Measurements from ENCODE around the gene HOXA5. TPM values are rescaled to one million over a fixed set of nuclear protein-coding genes. Genes with fewer than 3 reads are reported as not detected.

The HOXA5 gene
- total RNA-seq, 1 experiment from 2014 or later, result 6.7 TPM

GRCh38 chr7:27116031-27116961, 27.2 kb downstream of the HOXA5 start:
- Histone ChIP-seq H3K9me3 (ENCODE audit: control insufficient read depth in 1 of 2, insufficient read depth in 1 of 2, low read depth in 1 of 2, low read length in 2 of 2) (no peaks in the 10 kb centered on the region), H3K9ac (ENCODE audit: low read length) (peak overlapping the region; percentile 72), H3K9me2 (ENCODE audit: insufficient read depth) (no peaks in the 10 kb centered on the region), H3K27ac (ENCODE audit: low read depth, low read length) (peak overlapping the region; percentile 87; the same call in 1 of the 2 replicates), H3K79me2 (ENCODE audit: insufficient read depth, low read length) (peaks cover 20% of the 10 kb centered on the region), H3K4me2 (ENCODE audit: low read length) (peak overlapping the region; percentile 92), H3K36me3 (ENCODE audit: control insufficient read depth in 1 of 2, insufficient read depth in 2 of 2, low read length in 2 of 2) (no peaks in the 10 kb centered on the region), H3K4me3 (replicated peaks in 1 of 2; ENCODE audit: low read depth in 1 of 2, low read length in 2 of 2) (peak overlapping the region; percentile 47 to 60; a peak in 2 of 4 replicates), H4K20me1 (ENCODE audit: insufficient read depth) (no peaks in the 10 kb centered on the region), H2AFZ (ENCODE audit: low read depth, low read length, poor library complexity, severe bottlenecking) (no peak overlapping the region), H3K27me3 (ENCODE audit: insufficient read depth, low read length) (peaks cover 10% of the 10 kb centered on the region; the same call in 1 of the 2 replicates), H3K4me1 (ENCODE audit: control insufficient read depth in 1 of 2, insufficient read depth in 2 of 2, low read length in 2 of 2) (peaks cover 59 to 84% of the 10 kb centered on the region in 2 experiments)
- ChIA-PET RAD21 (ENCODE audit: low non-redundant PET in 1 of 2, low total read pairs in 2 of 2, uncharacterized antibody in 2 of 2, unreplicated experiment in 2 of 2) (interaction anchor here in 1 of 2 experiments (1.2 kb wide), 1 partner anchor 45 kb away, joined by 4 read pairs; no protein-coding TSS in a partner anchor), POLR2A (interaction anchor here (1.2 to 2.1 kb wide), 2 partner anchors 12 to 20 kb away, joined by 4 to 8 read pairs; partner anchors contain the start of gene HOXA1), CTCF (no interaction called here)
- no peak for DNase-seq (ENCODE audit: low read depth, low spot score)
- intact Hi-C loops (cut with micrococcal nuclease), result no loop called here
- no peak for ATAC-seq
- BruUV-seq (replicated peaks), result TSS peak; percentile 36
- TF ChIP-seq ZFX (IDR thresholded peaks at IDR 0.05), result no peak
- TF ChIP-seq EZH2 (IDR thresholded peaks at IDR 0.05), result no peak
- TF ChIP-seq EGR1 (IDR thresholded peaks at IDR 0.05; ENCODE audit: low read depth), result no peak
- TF ChIP-seq, protein P1, sequence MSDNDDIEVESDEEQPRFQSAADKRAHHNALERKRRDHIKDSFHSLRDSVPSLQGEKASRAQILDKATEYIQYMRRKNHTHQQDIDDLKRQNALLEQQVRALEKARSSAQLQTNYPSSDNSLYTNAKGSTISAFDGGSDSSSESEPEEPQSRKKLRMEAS (IDR thresholded peaks at IDR 0.05), result no peak
- no peak for TF ChIP-seq YY1 (IDR thresholded peaks at IDR 0.05; ENCODE audit: extremely low read depth, insufficient replicate concordance, low read depth, low read length)
- TF ChIP-seq, protein P2, sequence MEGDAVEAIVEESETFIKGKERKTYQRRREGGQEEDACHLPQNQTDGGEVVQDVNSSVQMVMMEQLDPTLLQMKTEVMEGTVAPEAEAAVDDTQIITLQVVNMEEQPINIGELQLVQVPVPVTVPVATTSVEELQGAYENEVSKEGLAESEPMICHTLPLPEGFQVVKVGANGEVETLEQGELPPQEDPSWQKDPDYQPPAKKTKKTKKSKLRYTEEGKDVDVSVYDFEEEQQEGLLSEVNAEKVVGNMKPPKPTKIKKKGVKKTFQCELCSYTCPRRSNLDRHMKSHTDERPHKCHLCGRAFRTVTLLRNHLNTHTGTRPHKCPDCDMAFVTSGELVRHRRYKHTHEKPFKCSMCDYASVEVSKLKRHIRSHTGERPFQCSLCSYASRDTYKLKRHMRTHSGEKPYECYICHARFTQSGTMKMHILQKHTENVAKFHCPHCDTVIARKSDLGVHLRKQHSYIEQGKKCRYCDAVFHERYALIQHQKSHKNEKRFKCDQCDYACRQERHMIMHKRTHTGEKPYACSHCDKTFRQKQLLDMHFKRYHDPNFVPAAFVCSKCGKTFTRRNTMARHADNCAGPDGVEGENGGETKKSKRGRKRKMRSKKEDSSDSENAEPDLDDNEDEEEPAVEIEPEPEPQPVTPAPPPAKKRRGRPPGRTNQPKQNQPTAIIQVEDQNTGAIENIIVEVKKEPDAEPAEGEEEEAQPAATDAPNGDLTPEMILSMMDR (IDR thresholded peaks at IDR 0.05 in 2 of 3, conservative IDR thresholded peaks at IDR 0.05 in 1 of 3; ENCODE audit: borderline replicate concordance in 1 of 3, insufficient read depth in 1 of 3, low read depth in 2 of 3, low read length in 2 of 3), result no peak
- TF ChIP-seq EZH2phosphoT487 (IDR thresholded peaks at IDR 0.05; ENCODE audit: borderline replicate concordance), result no peak
- no peak for TF ChIP-seq SIN3A (IDR thresholded peaks at IDR 0.05; ENCODE audit: low read depth)
